Measurements from ENCODE around the gene TCF3.

Gene TCF3

DNA sequence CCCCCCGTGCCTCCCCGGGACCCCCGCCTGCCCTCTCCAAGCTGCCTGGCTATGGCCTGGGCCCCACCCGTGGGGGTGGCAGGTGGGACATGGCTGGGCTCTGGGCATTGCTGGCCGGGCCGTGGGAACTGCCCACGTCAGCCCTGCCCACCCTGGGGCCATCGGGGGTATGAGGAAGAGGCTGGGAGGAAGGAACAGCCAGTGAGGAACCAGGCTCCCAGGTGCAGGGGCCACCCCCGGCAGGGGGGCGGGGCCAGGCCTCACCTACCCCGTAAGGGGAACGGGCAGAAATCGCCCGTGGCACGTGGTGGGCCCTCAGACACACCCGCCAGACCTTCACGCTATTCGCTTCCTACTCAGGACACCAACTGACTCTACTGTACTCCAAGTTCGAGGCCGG, 22.4 kb downstream of the TCF3 start:
- no peak for DNase-seq (ENCODE audit: low spot score)

DNA sequence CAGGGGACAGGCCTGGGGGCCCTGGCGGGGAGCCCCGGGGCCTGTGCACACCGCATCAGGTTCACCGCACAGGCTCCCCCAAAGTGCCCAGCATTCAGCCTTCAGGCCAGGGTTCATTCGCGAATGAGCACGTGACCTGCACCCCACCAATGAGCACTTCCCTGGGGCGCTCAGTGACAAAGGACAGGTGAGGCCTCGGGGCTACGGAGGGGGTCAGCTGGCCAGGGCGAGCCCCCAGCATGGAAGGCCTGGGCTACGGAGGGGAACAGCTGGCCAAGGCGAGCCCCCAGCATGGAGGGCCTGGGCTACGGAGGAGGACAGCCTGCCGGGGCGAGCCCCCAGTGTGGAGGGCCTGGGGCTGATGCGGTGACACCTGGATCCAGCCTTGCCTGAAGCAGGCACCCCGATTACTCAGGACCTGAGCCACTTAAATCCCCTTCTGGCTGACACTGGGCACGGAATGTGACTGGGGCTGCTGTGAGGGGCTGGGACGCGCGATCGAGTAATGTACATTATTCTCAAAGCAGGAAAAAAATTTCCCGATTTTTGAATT, 23.1 kb downstream of the TCF3 start:
- DNase-seq (ENCODE audit: low spot score): no peak

DNA sequence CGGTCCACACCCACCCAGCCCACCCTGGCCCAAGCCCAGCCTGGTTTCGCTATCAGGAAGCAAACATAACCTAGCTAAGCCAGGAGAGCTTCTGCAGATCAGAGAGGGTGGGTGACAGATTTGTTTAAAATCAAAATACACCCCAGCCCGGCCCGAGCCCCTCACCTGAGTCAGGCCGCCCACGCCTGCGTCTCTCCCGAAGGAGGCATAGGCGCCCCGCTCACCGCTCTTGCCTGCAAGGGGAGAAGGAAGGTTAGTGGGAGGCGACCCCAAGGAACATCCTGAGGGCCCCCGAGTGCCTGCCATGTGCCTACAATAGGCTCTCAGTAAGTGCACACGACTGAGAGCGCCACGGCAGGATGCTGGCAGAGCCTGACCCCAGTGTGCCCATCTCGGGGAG, 25.2 kb downstream of the TCF3 start:
- no peak for DNase-seq (ENCODE audit: low spot score)

DNA sequence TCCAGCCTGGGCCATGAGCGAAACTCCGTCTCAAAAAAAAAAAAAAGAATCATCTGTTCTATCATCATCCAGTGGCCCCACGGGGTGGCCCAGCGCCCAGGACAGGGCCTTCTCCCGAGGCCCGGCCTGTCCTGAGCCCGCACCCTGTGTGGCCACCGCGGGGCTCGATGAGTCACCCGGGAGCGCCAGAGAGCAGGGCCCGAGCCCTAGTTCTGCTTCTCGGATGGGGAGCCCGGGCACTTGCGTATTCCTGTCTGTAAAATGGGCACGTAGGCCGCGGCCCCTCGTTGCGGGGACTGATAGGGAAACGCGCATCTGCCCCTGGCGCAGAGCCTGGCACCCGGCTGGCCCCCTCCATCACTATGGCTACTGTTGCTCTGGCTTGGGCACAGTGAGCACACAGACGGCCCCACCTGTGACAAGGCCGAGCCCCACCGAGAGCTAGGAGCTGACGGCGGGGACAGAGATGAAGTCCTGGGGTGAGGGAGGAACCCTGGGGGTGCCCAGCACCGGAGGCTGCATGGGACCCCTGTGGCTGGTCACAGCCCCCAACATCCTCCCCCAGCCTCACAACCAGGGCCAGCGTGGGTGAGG, 25.9 kb downstream of the TCF3 start:
- no peak for DNase-seq (ENCODE audit: low spot score)

DNA sequence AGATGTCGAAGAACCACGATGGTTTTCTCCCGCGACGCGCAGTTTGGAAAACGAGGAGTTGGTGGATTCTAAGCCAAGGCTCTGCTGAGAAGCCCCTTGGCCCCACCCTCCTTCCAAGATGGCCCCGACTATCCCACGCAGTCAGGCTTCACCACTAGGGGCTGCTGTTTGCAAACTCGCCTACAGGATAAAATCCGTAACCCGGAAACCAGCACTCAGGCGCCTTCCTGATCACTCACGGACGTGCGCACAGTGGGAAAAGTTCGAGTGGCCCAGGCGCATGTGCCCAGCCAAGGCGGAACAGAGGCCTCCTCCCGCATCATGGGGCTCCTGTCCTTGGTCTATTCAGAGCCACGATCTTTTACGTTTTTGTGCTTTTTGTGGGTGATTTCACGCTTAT, 28.0 kb downstream of the TCF3 start:
- peak; percentile 78 for DNase-seq (ENCODE audit: low spot score)

DNA sequence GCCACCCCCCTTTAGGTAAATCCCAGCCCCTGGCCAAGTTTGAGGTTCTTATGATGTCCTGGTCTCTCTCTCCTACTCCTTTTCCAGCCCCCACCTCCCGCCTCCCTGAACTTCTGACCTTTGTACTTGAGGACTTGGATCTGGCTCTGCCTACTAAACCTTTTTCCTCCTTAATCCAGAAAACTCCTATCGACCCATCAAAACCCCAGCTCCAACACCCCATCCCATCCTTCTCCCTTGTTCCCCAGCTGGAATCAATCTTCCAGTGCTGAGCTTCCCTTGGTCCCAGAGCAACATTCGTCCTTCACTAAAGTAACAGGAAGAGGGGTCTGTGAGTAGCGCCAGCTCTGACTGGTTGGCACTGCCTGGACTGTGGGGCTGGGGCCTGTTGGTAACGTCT, 29.9 kb downstream of the TCF3 start:
- DNase-seq (ENCODE audit: low spot score): no peak

DNA sequence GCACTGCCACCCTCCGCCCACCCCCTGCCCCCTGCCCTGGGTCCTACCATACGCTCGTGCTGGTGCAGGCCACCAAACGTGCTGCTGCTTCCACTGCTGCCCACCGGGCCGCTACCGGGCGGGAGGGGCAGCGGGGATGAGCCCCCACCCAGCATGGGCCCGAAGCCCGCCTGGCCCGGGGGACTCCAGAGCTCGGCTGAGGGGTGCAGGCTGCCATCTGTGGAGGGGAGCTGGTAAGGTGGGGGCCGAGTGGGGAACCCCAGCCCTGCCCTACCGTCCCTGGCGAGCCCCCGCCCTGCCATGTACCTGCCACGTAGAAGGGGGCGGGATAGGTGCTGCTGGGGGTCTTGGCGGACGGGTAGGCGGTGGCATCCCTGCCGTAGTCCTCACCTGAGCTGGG, 30.4 kb downstream of the TCF3 start:
- DNase-seq (ENCODE audit: low spot score): no peak

DNA sequence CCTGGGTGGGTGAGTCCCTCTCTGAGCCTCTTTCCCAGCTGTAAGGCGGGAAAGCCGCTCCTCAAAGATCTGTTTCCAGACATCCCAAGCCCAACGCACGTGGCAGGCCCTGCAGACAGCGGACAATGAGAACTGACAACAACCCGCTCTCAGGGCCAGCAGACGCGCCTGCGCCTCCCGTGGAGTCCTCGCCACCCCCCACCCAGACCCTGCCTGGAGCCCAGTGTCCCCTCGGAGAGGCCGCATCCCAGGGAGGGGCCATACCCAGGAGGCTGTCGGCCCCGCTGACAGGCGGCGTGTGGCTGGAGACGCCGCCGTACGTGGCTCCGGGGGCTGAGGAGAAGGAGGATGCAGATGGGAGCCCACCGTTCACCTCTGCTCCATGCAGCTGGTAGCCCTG, 30.8 kb downstream of the TCF3 start:
- no peak for DNase-seq (ENCODE audit: low spot score)

DNA sequence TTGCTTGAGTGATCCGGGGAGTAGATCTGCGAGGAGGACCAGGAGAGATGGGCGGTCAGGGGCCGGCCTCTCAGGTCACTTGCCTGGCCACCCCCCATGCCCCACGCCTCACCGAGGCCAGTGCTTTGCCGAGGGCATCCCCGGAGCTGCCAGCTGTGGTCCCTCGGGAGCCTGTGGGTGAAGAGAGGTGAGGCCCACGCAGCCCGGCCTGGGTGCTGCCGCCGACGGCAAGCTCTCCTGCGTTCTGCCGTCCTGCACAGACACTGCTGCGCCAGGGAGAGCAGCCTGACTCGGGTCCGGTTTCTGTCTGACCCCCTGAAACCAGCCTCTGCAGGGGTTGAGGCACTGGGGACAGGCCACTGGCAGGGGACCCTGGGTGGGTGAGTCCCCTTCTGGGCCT, 31.4 kb downstream of the TCF3 start:
- no peak for DNase-seq (ENCODE audit: low spot score)

DNA sequence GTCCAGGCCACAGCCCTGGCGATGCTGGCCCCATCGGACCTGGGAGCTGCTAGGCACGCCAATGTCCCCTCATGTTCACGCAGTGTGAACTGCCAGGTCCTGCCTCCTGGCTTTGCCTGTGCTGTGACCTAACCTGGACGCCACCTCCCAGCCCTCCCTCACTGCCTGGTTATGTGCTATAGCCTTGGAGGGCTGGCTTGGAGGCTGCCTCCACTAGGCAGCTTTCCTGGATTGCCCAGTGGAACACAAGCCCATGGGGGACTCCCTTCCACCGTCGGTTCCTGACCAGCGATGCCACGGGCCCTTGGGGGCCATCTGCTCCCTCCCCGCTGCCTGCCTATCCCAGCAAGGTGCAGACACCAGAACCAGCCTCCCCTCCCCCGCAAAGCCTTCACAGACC, 31.9 kb downstream of the TCF3 start:
- no peak for DNase-seq (ENCODE audit: low spot score)

DNA sequence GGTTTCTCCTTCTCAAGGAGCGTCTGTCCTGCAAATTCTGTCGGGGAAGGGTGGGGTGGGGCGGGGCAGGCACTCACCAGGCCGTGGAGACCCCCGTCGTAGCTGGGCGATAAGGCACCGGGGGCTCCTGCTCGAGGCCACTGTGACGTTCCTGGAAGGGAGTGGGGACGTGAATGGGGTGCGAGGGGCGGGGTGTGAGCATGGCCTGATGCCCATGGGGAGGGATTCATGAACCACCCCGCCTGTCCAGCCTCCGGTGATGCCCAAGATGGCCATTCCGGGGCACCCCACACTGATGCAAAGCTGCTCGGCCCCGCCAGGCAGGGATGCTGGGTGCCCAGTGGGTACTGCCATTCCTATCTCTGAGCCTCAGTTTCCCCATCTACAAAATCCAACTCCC, 32.7 kb downstream of the TCF3 start:
- no peak for DNase-seq (ENCODE audit: low spot score)

DNA sequence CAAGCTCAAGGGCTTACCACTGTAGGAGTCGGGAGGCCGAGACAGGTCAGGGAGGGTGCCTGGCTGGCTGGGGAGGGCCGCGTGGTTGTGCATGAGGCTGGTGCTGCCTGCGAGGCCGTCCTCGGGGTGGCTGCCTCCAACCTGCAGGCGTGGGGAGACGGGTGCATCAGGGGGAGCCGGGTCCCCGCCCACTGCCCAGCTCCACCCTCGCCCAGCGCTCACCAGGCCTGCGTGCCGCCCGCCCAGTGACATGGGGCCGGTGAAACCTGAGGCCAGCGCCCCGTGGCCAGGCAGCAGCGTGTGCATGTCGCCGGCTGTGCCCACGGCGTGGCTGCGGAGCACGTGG, 33.3 kb downstream of the TCF3 start:
- DNase-seq (ENCODE audit: low spot score): no peak

DNA sequence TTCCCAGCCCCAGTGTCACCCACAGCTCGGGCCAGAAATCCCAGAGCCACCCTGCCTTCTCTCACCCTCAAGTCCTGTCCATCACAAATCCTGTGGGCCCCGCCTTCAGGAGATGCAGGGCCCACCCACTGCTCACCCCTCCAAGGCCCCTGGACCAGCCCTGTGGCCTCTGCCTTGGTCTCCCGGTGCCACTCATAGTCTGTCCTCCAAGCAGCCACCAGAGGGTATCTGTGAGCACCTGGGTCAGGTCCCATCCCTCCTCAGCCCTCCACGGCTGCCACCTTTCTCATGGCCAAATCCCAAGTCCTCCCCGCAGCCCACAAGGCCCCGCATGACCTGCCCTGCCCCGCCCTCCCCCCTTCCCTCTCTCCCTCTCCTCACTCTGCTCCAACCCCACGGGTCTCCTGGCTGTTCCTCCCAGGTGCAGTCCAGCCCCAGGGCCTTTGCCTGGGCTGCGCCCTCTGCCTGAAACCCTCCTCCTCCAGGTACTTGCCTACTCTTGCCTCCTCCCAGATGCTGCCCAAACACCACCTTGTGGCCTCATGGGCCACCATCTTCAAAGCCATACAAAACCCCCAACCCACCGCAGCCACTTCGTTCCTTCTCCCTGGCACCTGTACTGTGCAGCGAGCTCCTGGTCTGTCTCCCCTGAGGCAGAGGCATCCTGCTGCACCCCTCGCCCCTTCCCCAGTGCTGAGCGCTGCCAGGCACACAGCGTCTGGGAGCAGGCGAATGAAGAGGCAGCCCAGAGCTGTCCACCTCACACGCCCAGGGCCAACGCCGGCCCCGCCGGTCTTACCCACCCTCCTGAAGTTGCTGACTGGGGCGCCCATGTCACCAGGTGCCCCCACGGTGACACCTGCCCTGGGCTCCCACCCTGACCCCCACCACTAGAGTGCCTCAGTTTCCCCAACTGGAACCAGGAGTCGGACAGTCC, 34.0 kb downstream of the TCF3 start:
- peak; percentile 80 for DNase-seq (ENCODE audit: low spot score)

DNA sequence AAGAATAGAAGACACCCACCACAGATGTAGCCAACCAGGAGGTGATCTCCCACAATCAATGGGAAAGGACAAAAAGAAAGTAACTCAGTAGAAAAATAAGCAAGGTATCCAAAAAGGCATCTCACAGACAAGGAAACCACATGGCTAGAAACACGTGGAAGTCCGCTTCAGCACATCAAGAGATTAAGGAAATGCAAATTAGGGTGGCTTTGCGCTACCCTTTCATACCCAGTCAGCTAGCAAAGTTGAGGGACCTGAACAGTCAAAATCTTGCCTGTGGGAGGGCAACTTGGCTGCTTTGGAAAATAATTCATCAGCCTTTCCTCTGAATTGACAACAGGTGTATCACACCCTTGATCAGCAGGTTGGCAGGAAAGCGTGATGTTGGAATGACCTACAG, 35.5 kb downstream of the TCF3 start:
- DNase-seq (ENCODE audit: low spot score): no peak

DNA sequence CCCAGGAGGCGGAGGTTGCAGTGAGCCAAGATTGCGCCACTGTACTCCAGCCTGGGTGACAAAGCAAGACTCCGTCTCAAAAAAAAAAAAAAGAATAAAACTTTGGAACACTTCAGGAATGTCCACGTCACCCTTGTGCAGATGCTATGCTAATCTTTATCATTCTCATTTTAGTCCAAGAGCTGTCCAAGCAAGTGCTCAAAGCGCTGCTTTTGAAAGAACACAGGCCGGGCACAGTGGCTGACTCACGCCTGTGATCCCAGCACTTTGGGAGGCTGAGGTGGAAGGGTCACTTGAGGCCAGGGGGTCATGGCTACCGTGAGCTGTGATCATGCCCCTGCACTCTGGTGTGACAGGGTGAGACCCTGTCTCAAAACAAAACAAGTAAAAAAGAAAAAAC, 36.0 kb downstream of the TCF3 start:
- no peak for DNase-seq (ENCODE audit: low spot score)

DNA sequence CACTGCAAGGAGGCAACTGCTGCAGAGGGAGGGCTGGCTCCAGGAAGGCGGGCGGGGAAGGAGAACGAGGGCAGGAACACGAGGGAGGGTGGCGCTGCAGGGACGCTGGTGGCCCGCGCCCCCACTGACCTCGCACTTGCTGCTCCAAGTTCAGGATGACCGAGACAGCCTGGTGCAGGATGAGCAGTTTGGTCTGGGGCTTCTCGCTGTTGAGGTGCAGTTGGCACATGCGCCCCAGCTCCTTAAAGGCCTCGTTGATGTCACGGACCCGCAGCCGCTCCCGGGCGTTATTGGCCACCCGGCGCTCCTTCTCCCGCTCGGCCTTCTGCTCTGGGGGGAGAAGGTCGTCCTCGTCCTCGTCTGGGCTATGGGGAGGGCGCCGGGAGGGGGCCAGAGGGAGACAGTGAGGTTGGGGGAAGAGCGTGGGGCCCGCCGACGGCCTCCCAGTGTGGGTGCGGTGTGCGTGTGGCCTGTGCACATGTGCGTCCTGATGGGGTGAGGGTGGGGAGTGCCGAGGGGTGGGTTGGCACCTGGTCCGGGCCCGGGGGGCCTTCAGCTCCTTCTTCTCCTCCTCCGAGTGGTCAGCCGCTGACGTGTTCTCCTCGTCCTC, 37.2 kb downstream of the TCF3 start:
- DNase-seq (ENCODE audit: low spot score): no peak

DNA sequence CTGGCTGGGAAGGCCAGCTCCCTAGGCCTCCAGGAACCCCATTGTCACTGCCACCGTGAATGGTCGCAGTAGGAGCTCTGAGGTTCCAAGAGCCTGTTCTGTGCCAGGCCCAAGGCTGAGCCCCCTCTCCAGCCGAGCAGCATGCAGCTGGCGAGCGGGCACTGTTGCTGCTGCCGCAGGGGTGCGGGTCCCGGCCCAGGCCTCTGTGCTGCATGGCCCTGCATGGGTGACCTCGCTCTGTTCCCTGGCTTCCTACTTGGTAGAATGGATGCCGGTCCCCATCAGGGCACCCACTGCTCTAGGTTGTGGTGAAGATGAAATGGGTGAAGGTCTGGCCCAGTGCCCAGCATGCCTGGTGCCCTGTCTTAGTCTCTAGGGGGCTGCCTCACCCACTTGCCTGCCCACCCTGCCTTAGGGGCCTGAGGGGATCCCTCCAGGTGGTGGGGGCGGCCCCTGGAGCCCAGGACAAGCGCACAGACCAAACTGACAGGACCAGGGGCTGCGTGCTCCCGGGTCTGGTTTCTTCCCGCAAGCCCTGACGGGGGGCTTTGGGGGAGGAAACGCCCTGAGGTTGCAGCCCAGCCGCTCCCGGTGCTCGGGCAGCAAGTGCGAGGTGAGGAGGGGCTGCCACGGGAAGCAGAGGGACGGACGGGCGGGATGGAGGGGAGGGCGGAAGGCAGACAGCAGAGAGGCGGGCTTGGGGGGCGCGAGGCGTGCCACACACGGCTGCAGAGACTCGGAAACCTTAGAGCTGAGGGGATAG, 38.4 kb downstream of the TCF3 start:
- DNase-seq (ENCODE audit: low spot score): no peak

DNA sequence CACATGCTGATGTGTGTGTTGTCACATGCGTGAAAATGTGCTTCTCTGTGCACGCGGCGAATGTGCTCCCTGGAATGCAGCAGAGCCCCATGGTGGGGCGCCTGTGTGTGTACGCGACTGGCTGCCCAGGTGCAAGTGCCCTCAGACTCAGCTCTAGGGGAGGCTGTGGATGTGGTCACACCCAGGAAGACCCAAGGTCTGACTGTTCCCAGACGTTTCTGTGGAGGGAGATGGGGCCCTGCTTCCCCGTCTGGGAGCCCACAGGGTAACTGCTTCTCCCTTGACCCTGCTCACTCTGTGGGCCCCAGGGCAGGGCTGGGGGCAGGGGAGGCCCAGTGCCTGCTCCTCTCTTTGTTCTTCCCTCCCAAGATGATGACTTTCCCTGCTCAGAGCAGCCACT, 39.3 kb downstream of the TCF3 start:
- no peak for DNase-seq (ENCODE audit: low spot score)

DNA sequence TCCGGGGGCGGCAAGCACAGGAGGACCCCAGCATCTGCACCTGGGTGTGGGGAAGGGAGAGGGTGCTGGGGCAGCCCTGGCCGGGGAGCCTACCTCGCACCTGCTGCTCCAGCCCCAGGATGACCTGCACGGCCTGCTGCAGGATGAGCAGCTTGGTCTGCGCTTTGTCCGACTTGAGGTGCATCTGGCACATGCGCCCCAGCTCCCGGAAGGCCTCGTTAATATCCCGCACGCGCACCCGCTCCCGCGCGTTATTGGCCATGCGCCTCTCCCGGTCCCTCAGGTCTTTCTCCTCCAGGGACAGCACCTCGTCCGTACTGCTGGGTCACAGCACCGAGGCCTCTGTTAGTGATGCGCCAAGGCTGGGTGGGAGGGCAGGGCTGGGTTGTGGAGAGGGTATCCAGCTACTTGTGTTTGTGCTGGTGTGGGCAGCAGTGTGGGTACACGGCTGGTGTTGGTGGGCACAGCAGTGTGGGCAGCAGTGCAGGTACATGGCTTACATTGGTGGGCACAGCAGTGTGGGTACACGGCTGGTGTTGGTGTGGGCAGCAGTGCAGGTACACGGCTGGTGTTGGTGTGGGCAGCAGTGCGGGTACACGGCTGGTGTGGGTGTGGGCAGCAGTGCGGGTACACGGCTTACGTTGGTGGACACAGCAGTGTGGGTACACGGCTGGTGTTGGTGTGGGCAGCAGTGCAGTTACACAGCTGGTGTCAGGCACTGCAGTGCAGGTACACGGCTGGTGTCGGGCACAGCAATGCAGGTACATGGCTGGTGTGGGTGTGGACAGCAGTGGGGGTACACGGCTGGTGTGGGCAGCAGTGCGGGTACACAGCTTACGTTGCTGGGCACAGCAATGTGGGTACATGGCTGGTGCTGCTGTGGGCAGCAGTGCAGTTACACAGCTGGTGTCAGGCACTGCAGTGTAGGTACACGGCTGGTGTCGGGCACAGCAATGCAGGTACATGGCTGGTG, 40.0 kb downstream of the TCF3 start:
- DNase-seq (ENCODE audit: low spot score): no peak

DNA sequence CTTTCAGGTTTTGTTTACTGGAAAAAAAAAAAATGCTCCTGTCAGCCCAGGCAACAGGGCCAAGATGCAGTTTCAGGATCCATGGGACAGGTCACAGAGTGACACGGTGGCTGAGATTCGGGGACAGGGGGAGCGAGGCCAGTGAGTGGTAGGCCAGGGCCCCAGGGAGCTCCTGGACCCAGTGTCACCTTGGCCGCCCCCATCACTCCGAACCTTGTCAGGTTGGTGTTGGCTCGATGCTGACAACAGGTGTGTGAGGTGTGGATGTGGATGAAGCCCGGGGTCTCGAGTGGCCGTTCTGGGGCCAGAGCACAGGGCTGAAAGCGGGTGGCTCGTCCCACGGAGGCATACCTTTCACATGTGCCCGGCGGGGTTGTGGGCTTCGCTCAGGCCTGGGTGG, 41.1 kb downstream of the TCF3 start:
- no peak for DNase-seq (ENCODE audit: low spot score)

DNA sequence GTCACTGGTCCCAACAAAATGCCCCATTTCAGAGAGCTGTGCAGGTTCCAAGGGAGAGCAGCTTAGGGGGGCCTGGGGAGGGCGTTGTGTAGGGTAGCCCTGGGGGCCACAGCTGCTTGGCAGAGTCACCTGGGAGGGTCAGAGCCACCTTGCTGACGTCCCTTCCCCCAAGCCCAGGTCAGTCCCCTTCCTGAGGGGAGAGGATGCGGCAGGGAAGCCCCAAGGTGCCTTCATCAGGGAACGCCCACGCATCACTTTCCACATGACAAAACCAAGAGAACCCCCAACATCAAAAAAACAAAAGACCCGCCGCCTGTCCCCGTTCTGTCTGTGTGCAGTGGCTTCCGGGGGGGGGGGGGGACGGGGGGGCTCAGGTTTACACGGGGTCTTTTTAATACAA, 41.8 kb downstream of the TCF3 start:
- no peak for DNase-seq (ENCODE audit: low spot score)
